Stimulated activated naive CD8-positive, alpha-beta T cell treated with anti-CD3 and anti-CD28 coated beads, Interleukin-15, Interleukin-2, amounts not matched to agents 100 U/mL and 50 U/mL, for 24 hours (primary cell): ENCODE results near the gene CREB3L1.
A peak's percentile ranks its signal among the peaks of the same experiment; 100 is the strongest.
"Not testable (repeated sequence)": the region's sequence is repeated elsewhere in the genome, so short reads cannot be mapped to it uniquely, and the experiment has no call there.

Experiments
- ATAC-seq: fragments of 150-1000 bp; cut with Tn5 transposase; one replicate; pipeline ENCODE4 v1.10.0; 2021
- DNase-seq: peaks from one replicate; pipeline ENCODE4 v3.0.0; 2021

Gene CREB3L1

GRCh38 chr11:46295312-46296058 lies 18.0 kb downstream of the CREB3L1 start:
- DNase-seq = peak; percentile 77
- ATAC-seq = peak; percentile 91

- DNase-seq (no peak), ATAC-seq (no peak)
Observed at GRCh38 chr11:46296059-46296527, 18.6 kb downstream of the CREB3L1 start.

- ATAC-seq = no peak
- DNase-seq = no peak
Observed at GRCh38 chr11:46296528-46297448, 19.3 kb downstream of the CREB3L1 start.

GRCh38 chr11:46298699-46299433 lies 21.4 kb downstream of the CREB3L1 start:
- no peak for ATAC-seq
- DNase-seq = no peak

GRCh38 chr11:46299451-46299961 lies 22.0 kb downstream of the CREB3L1 start:
- ATAC-seq (no peak), DNase-seq (no peak)

- DNase-seq (no peak), ATAC-seq (no peak)
Observed at GRCh38 chr11:46300270-46300669, 22.8 kb downstream of the CREB3L1 start.

- ATAC-seq = no peak
- DNase-seq = no peak
Observed at GRCh38 chr11:46302866-46303265, 25.4 kb downstream of the CREB3L1 start.

GRCh38 chr11:46304036-46304435 lies 26.6 kb downstream of the CREB3L1 start:
- not testable (repeated sequence) for ATAC-seq, DNase-seq

- ATAC-seq (no peak), DNase-seq (no peak)
Observed at GRCh38 chr11:46304605-46305179, 27.2 kb downstream of the CREB3L1 start.

- no peak for ATAC-seq
- DNase-seq = no peak
Observed at GRCh38 chr11:46305295-46305694, 27.8 kb downstream of the CREB3L1 start.

- no peak for ATAC-seq
Observed at GRCh38 chr11:46306296-46306853, 28.9 kb downstream of the CREB3L1 start.

GRCh38 chr11:46307369-46307768 lies 29.9 kb downstream of the CREB3L1 start:
- ATAC-seq (no peak), DNase-seq (no peak)

More at GRCh38 chr11:46306296-46306853, 28.9 kb downstream of the CREB3L1 start:
- DNase-seq = no peak

- no peak for ATAC-seq
- no peak for DNase-seq
Observed at GRCh38 chr11:46307785-46308341, 30.4 kb downstream of the CREB3L1 start.

- DNase-seq (peak; percentile 80), ATAC-seq (peak; percentile 78)
Observed at GRCh38 chr11:46308631-46309419, 31.4 kb downstream of the CREB3L1 start.

GRCh38 chr11:46309814-46310259 lies 32.4 kb downstream of the CREB3L1 start:
- ATAC-seq (peak; percentile 28), DNase-seq (no peak)

- DNase-seq (peak; percentile 84), ATAC-seq (peak; percentile 63)
Observed at GRCh38 chr11:46315033-46315738, 37.7 kb downstream of the CREB3L1 start.

GRCh38 chr11:46315783-46316563 lies 38.5 kb downstream of the CREB3L1 start:
- ATAC-seq (no peak), DNase-seq (no peak)

- ATAC-seq (no peak), DNase-seq (no peak)
Observed at GRCh38 chr11:46319074-46319453, 41.6 kb downstream of the CREB3L1 start.

GRCh38 chr11:46321757-46322156 lies 44.3 kb downstream of the CREB3L1 start:
- ATAC-seq = no peak
- DNase-seq = no peak
